HCT116 (cell line): ENCODE results near the gene SHISAL1.

ENCODE experiments used
- JUND ChIP-seq: IDR thresholded peaks from 2 replicates; pipeline ENCODE4 v1.6.1; 2012
- RAD21 ChIP-seq: IDR thresholded peaks from 2 replicates; pipeline ENCODE4 v1.6.1; 2012; ENCODE audit warnings: low read depth, mild to moderate bottlenecking

DNA sequence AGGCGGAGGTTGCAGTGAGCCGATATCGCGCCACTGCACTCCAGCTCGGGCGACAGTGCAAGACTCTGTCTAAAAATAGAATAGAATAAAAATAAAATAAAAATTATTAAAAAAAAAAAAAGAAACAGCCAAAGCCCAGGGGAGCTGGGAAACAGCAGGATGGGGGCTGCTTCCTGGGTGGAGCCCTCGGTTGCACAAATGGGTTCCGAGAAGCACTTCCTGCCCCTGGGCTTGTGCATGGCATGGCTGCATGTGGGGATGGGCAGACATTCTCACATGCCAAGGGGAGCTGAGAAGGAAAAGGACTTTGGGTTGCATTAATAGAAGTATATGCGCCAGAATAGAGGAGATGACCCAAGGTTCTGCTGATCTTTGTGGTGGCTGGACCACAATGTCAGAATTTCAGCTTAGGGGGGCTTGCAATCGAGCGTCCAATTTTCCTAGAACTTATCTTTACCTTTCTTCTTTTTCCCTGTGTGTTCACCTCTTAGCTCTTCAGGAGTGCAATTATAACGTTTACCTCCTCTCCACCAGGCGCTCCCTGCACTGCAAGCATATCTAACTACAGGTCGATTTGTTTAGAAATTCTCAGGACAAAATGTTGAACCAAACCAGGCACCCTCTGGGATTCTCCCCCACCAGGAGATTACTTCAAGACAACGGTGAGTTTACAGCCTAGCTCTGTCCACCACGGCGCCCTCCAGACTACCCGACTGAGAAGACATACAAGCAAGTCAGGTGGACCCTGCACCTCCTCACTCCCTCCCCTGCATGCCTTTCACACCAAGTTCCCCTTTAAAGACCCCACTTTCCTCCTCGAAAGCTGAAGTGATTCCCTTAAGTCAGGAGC is 53.2 kb downstream of the SHISAL1 start:
- TF ChIP-seq RAD21 (no peak), JUND (no peak)
